Measurements from ENCODE around the gene BOLA1. TPM values are rescaled to one million over a fixed set of nuclear protein-coding genes. Genes with fewer than 3 reads are reported as not detected.

Gene BOLA1
- total and polyA plus RNA-seq, 8 donors = 11.4 to 20.1 (median 15.6) TPM

DNA sequence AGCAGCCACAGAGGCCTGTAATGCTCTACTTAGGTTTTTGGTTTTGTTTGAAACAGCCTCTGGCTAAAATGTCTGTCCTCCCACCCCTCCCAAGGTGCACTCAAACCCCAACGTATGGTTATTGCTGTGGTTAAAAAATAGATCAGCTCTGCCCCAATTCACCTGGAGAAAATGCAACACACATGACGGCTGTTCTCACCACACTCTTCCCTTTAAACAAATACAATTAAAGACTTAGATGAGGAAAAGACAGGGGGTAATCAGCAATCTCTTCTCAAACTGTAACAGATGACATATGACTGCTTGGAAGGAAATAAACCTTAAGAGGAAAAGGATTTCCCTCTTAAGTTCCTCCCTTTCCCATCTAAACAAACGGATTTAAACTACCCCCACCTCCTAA, 43.5 kb downstream of the BOLA1 start:
- DNase-seq (no peak), ATAC-seq (no peak)
- Histone ChIP-seq H3K9me3 (no peaks in the 10 kb centered on the region), H3K4me1 (peaks cover 14 to 40% of the 10 kb centered on the region in 2 donors), H3K27ac (peak overlapping the region in 1 of 2 donors; percentile 48), H3K4me3 (no peak overlapping the region), H3K36me3 (peaks cover 0 to 41% of the 10 kb centered on the region in 2 donors), H3K27me3 (no peaks in the 10 kb centered on the region)
- intact Hi-C loops (cut with DNase I) = no loop called here
- TF ChIP-seq, protein P1, sequence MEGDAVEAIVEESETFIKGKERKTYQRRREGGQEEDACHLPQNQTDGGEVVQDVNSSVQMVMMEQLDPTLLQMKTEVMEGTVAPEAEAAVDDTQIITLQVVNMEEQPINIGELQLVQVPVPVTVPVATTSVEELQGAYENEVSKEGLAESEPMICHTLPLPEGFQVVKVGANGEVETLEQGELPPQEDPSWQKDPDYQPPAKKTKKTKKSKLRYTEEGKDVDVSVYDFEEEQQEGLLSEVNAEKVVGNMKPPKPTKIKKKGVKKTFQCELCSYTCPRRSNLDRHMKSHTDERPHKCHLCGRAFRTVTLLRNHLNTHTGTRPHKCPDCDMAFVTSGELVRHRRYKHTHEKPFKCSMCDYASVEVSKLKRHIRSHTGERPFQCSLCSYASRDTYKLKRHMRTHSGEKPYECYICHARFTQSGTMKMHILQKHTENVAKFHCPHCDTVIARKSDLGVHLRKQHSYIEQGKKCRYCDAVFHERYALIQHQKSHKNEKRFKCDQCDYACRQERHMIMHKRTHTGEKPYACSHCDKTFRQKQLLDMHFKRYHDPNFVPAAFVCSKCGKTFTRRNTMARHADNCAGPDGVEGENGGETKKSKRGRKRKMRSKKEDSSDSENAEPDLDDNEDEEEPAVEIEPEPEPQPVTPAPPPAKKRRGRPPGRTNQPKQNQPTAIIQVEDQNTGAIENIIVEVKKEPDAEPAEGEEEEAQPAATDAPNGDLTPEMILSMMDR (IDR thresholded peaks at IDR 0.05) = no peak

DNA sequence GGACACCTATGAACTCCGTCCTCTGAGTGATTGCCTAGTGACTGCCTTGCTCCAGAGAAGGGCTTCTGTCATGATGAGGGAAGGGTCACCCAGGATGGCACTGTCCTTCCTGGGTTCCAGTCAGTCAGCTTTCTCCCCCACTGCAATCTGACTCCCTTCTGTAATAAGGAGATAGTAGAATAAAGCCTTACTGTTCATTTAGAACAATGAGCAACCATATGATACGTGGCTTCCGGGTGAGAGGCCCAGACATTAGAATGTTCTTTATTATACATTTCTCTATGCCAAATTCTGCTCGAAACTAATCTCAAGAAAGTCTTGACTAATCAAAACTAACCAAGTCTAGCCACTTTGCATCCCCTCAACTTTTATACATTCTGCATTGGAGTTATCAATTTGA, 45.8 kb downstream of the BOLA1 start:
- no peak overlapping the region for H3K27ac ChIP-seq
- no peak overlapping the region for H3K4me3 ChIP-seq
- DNase-seq (no peak), ATAC-seq (no peak)
- H3K9me3 ChIP-seq = no peaks in the 10 kb centered on the region
- intact Hi-C loops (cut with DNase I) = no loop called here
- no peaks in the 10 kb centered on the region for H3K27me3 ChIP-seq
- TF ChIP-seq, protein P1 (IDR thresholded peaks at IDR 0.05) = no peak
- H3K4me1 ChIP-seq = peaks cover 0 to 16% of the 10 kb centered on the region in 2 donors
- H3K36me3 ChIP-seq = peaks cover 0 to 62% of the 10 kb centered on the region in 2 donors

DNA sequence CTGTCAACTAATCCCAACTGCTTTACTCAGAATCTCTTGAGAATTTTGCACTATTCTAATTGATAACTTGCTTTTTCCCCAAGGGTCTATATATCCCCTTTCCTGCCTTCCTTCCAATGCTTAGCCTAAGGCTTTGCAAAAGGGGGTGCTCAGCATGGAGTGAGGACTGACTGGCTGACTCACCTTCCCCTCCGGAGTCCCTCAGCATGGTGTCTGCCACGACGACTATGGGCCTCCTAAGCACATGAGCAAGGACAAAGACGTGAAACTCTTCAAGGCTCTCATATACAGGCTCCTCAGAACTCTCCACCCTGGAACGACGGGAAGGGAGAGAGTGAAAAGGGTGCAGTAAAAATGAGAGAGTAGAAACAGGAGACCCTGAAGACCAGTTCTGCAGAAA, 50.5 kb downstream of the BOLA1 start:
- ATAC-seq (no peak), DNase-seq (no peak)
- no peaks in the 10 kb centered on the region for H3K9me3 ChIP-seq
- intact Hi-C loops (cut with DNase I) = no loop called here
- H3K27ac ChIP-seq = no peak overlapping the region
- H3K4me3 ChIP-seq = no peak overlapping the region
- no peaks in the 10 kb centered on the region for H3K4me1 ChIP-seq
- TF ChIP-seq, protein P1 (IDR thresholded peaks at IDR 0.05) = no peak
- H3K36me3 ChIP-seq = peaks cover 0 to 50% of the 10 kb centered on the region in 2 donors
- no peaks in the 10 kb centered on the region for H3K27me3 ChIP-seq

Other genes with a start within 250 kb of the BOLA1 start
- gene FCGR1A, start 116.9 kb upstream of the BOLA1 start, total RNA-seq = 10 to 100 TPM; 16.7 to 43.6 TPM
- 1 to 10 TPM; 3.0 to 4.2 (median 3.3) TPM for gene FCGR1A, start 116.9 kb upstream of the BOLA1 start, polyA plus RNA-seq (ENCODE audit: insufficient read length in 6 of 6)
- 1 to 10 TPM; 3.3 to 3.4 TPM for gene SV2A, start 18.3 kb downstream of the BOLA1 start, total RNA-seq
- gene SV2A, start 18.3 kb downstream of the BOLA1 start, polyA plus RNA-seq (ENCODE audit: insufficient read length in 6 of 6) = 1 to 10 TPM; 6.0 to 7.9 (median 6.6) TPM
- 10 to 100 TPM; 39.4 to 54.0 TPM for gene SF3B4, start 28.2 kb downstream of the BOLA1 start, total RNA-seq
- gene SF3B4, start 28.2 kb downstream of the BOLA1 start, polyA plus RNA-seq (ENCODE audit: insufficient read length in 6 of 6) = 10 to 100 TPM; 55.2 to 78.8 (median 70.3) TPM
- gene MTMR11, start 37.3 kb downstream of the BOLA1 start, total RNA-seq = 10 to 100 TPM; 12.7 to 18.0 TPM
- gene MTMR11, start 37.3 kb downstream of the BOLA1 start, polyA plus RNA-seq (ENCODE audit: insufficient read length in 6 of 6) = 10 to 100 TPM; 24.6 to 34.2 (median 26.4) TPM
- 10 to 100 TPM; 20.9 to 31.7 TPM for gene OTUD7B, start 111.2 kb downstream of the BOLA1 start, total RNA-seq
- gene OTUD7B, start 111.2 kb downstream of the BOLA1 start, polyA plus RNA-seq (ENCODE audit: insufficient read length in 6 of 6) = 10 to 100 TPM; 18.9 to 21.3 (median 20.3) TPM
- 10 to 100 TPM; 36.7 to 41.7 TPM for gene VPS45, start 168.2 kb downstream of the BOLA1 start, total RNA-seq
- gene VPS45, start 168.2 kb downstream of the BOLA1 start, polyA plus RNA-seq (ENCODE audit: insufficient read length in 6 of 6) = 10 to 100 TPM; 62.8 to 81.2 (median 72.5) TPM

All from left lung (tissue), 10 donors.